Upper lobe of left lung (tissue), 4 donors: Measurements from ENCODE around the gene PSMD7.

Source experiments
- CTCF ChIP-seq, 6 experiments: fragments of 450-650 bp in 4 of 6; fragments of 200-600 bp in 2 of 6; sonication (generic) in 2 of 6; IDR thresholded peaks; one replicate each; pipeline ENCODE4 v1.5.1; 2016 to 2019; ENCODE audit warnings: antibody characterized with exemption in 6 of 6
- POLR2A ChIP-seq, 4 donors: fragments of 450-650 bp; IDR thresholded peaks; one replicate each; pipeline ENCODE4 v1.5.1; 2016 to 2017; ENCODE audit warnings: antibody characterized with exemption in 4 of 4, mild to moderate bottlenecking in 2 of 4

- TF ChIP-seq CTCF (IDR thresholded peaks at IDR 0.05), result no peak
- TF ChIP-seq POLR2A (IDR thresholded peaks at IDR 0.05), result no peak
These were observed 24.7 kb downstream of the PSMD7 start for GRCh38 chr16:74321356-74321755.
